Measurements from ENCODE around the gene SCNN1A.
A peak's percentile ranks its signal among the peaks of the same experiment; 100 is the strongest.
"Not testable (repeated sequence)": the region's sequence is repeated elsewhere in the genome, so short reads cannot be mapped to it uniquely, and the experiment has no call there.

SCNN1A gene

DNA sequence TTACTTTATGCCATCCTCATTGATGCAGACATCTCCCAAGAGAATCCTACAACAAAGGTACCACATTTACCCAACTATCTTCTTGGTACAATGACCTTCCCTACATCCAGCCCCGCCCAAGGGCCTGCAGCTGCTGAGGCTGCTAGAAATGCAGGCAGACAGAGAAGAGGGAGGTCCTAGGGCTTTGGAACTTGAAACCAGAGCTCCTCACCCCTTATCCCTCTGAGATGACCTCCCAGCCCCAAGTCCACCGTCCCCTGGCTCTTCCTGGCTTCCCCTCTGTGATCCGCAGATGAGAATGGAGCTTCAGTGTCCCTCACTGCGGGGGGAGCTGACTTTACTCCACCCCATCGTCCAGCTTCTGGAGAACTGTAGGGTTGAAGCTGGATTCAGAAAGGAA lies 31.8 kb downstream of the SCNN1A start:
- Histone ChIP-seq H3K27me3 (ENCODE audit: insufficient read depth, low read length) (no peaks in the 10 kb centered on the region), H3K4me1 (ENCODE audit: insufficient read depth, low read length) (peaks cover 30% of the 10 kb centered on the region), H3K9me3 (ENCODE audit: low read length) (no peaks in the 10 kb centered on the region), H3K36me3 (ENCODE audit: insufficient read depth, low read length) (peaks cover 3% of the 10 kb centered on the region), H2AFZ (ENCODE audit: low read depth, low read length) (no peak overlapping the region), H3K4me3 (ENCODE audit: low read length) (no peak overlapping the region)

DNA sequence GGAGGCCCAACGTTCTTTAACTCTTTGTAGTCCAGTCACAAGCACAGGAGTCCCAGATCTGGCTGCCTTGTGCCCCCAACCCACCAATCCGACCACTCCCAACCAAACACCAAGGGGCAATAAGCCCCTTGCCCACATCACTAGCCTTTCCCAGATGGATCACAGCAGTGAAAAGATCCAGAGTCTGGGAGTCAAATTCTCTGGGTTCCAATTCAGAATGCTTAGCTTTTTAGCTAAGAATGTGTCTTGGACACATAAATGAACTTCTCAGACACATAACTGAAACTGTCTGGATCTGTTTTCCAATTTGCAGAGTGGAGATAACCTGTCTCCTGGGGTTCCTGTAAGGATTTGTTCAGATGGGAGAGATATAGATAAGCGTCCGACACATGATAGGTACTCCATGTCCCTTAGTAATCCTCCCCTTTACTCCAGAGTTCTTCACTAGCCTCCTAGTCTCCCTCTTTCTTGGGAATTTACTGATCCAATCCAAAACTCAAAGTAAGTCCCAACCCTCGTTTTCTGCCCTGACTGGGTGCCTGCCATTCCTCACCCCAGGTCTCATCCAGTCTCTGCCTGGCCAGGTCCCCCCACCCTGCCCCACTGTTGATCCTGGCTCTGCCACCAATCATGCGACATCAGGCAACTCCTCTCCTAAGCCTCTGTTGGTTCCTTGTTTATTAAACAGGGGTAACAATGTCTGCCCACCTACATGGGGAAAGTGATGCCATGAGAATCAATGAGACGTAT lies 33.0 kb downstream of the SCNN1A start:
- peak overlapping the region; percentile 66 for H2AFZ ChIP-seq (ENCODE audit: low read depth, low read length)
- H3K4me1 ChIP-seq (ENCODE audit: insufficient read depth, low read length) = peaks cover 41% of the 10 kb centered on the region
- peaks cover 3% of the 10 kb centered on the region for H3K36me3 ChIP-seq (ENCODE audit: insufficient read depth, low read length)
- H3K4me3 ChIP-seq (ENCODE audit: low read length) = peak overlapping the region; percentile 78
- no peaks in the 10 kb centered on the region for H3K27me3 ChIP-seq (ENCODE audit: insufficient read depth, low read length)
- H3K9me3 ChIP-seq (ENCODE audit: low read length) = no peaks in the 10 kb centered on the region

DNA sequence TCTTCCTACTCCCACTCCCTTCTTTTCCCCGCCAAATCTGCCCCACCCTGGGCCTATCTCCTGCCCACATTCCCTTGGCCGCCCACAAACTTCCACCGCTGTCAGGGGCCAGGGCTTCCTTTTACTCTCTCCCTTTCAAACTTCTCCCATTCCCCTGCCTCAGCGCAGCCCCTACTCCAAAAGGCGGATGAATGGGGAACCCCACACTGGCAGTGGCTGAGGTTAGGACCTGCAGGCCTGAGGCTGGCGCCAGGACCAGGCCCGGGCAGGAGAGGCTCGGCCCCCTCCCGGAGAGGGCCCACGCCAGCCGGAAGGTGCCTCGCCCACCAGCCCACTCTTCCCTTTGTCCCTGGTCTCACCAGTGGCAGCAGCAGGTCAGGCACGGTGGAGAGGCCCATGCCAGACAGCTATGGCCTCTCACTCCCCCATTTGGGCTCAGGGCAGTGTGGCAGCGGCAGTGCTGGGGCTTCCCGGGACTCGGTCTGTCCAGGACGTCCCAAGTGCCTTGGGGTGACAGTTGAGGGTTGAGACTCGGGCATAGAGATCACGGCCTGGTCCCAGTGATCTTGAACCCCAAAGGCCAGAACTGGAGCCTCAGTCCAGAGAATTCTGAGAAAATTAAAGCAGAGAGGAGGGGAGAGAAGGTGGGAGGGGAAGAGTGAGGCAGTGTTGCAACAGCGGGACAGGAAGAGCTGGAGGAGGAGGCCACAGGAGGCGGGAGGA lies 33.8 kb downstream of the SCNN1A start, which contains the start of gene TNFRSF1A:
TNFRSF1A (minus strand) TSS at position 660 of the 723 bp plus-strand sequence; CDS start at position 398, 262 bp downstream.
- H3K4me1 ChIP-seq (ENCODE audit: insufficient read depth, low read length) = peaks cover 48% of the 10 kb centered on the region
- peaks cover 3% of the 10 kb centered on the region for H3K36me3 ChIP-seq (ENCODE audit: insufficient read depth, low read length)
- H3K27me3 ChIP-seq (ENCODE audit: insufficient read depth, low read length) = no peaks in the 10 kb centered on the region
- H3K9me3 ChIP-seq (ENCODE audit: low read length) = no peaks in the 10 kb centered on the region
- peak within 1 kb of the TSS; percentile 78 for H3K4me3 ChIP-seq (ENCODE audit: low read length)
- peak within 1 kb of the TSS; percentile 66 for H2AFZ ChIP-seq (ENCODE audit: low read depth, low read length)

DNA sequence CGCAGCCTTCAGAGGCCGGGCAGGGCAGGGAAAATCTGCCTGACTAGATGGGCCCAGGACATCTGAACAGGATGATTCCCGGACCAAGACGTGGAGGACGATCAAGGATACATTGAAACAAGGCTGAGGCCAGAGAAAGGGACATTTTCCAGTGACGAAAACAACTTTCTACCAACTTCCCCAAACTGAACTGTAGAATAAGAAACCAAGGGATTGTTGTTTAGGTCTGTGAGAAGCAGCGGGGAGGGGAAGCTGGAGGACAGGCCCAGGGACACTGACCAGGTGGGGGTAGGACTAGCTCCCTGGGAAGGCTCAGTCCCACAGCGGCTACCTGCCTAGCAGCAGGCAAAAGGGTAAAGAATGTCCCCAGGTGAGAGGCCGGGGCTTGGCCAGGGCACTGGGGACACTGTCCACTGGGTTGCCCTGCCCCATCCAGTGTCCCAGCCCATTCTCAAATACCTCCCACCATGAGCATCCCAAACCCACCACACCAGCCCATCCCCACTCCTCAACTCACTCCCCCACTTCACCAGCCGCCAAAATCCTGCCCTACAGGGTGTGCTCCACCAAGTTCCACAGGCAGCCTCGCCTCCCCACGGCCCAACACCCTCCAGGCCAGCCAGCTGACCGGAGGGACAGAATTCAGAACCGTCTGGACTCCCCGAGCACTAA lies 34.5 kb downstream of the SCNN1A start:
- Histone ChIP-seq H3K9me3 (ENCODE audit: low read length) (no peaks in the 10 kb centered on the region), H3K4me1 (ENCODE audit: insufficient read depth, low read length) (peaks cover 51% of the 10 kb centered on the region), H3K4me3 (ENCODE audit: low read length) (peak overlapping the region; percentile 78)

DNA sequence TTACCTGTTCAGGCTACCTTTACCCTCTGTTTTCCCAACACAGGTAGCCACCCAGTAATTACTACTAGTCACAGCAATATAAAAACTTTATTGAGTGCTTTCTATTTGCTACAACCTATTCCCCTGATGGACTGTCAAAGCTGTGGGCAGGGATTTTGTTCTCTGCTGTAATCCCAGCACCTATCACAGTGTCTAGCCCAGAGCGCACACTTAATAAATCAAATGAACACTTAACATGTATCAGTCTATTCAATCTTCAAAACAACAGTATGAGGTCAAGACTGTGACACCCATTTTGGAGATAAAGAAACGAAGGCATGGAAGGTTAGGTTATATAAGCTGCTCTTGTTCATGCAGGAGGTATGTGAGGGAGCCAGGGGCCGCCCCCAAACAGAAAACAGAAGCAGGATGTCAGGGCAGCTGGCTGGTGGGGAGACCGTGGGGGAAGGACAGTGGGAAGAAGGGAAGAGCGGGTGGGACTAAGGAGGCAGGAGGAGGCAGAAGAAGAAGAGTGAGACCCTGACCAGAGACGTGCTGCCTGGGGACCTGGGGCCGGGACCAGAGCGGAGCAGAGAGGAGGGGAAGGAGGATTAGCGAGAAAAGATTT lies 35.2 kb downstream of the SCNN1A start:
- peaks cover 59% of the 10 kb centered on the region for H3K4me1 ChIP-seq (ENCODE audit: insufficient read depth, low read length)
- H3K27me3 ChIP-seq (ENCODE audit: insufficient read depth, low read length) = no peaks in the 10 kb centered on the region
- H2AFZ ChIP-seq (ENCODE audit: low read depth, low read length) = no peak overlapping the region
- H3K4me3 ChIP-seq (ENCODE audit: low read length) = peak overlapping the region; percentile 78
- H3K36me3 ChIP-seq (ENCODE audit: insufficient read depth, low read length) = peaks cover 3% of the 10 kb centered on the region
- H3K9me3 ChIP-seq (ENCODE audit: low read length) = no peaks in the 10 kb centered on the region

More for the DNA sequence above, 34.5 kb downstream of the SCNN1A start:
- no peaks in the 10 kb centered on the region for H3K27me3 ChIP-seq (ENCODE audit: insufficient read depth, low read length)
- no peak overlapping the region for H2AFZ ChIP-seq (ENCODE audit: low read depth, low read length)
- peaks cover 3% of the 10 kb centered on the region for H3K36me3 ChIP-seq (ENCODE audit: insufficient read depth, low read length)

DNA sequence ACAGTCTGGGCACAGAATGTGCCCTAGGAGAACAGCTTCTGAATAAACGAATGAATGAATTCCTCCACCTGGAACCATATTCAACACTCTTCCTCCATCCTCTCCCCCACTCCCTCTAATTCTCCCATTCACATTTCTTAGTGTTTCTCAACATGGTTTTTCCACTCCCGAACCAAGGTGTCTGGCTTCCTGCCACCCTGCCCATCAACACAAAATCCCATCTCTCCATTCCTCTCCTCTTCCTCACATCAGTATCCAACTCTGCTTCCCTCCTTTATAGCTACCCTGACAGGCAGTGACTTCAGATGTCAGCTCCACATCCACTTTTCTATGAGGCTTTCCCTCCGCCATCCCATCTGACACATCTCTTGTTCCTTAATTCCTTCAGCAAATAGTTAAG lies 36.4 kb downstream of the SCNN1A start:
- H3K4me1 ChIP-seq (ENCODE audit: insufficient read depth, low read length) = peaks cover 67% of the 10 kb centered on the region
- H2AFZ ChIP-seq (ENCODE audit: low read depth, low read length) = no peak overlapping the region
- peaks cover 13% of the 10 kb centered on the region for H3K36me3 ChIP-seq (ENCODE audit: insufficient read depth, low read length)
- H3K4me3 ChIP-seq (ENCODE audit: low read length) = peak overlapping the region; percentile 78
- no peaks in the 10 kb centered on the region for H3K9me3 ChIP-seq (ENCODE audit: low read length)
- no peaks in the 10 kb centered on the region for H3K27me3 ChIP-seq (ENCODE audit: insufficient read depth, low read length)

DNA sequence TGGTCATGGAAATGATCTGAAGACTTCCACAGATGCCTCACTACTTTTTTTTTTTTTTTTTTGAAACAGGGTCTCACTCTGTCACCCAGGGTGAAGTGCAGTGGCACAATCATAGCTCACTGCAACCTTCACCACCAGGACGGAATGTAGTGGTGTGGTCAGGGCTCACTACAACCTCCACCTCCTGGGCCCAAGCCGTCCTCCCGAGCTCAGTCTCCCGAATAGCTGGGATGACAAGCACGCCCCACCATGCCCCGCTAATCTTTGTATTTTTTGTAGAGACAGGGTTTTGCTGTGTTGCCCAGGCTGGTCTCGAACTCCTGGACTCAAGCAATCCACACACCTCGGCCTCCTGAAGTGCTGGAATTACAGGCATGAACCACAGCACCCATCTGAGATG lies 36.8 kb downstream of the SCNN1A start:
- not testable (repeated sequence) for H3K9me3 ChIP-seq (ENCODE audit: low read length); H2AFZ ChIP-seq (ENCODE audit: low read depth, low read length); H3K27me3 ChIP-seq (ENCODE audit: insufficient read depth, low read length); H3K4me3 ChIP-seq (ENCODE audit: low read length)
- peaks cover 17% of the 10 kb centered on the region for H3K36me3 ChIP-seq (ENCODE audit: insufficient read depth, low read length)
- peaks cover 67% of the 10 kb centered on the region for H3K4me1 ChIP-seq (ENCODE audit: insufficient read depth, low read length)

DNA sequence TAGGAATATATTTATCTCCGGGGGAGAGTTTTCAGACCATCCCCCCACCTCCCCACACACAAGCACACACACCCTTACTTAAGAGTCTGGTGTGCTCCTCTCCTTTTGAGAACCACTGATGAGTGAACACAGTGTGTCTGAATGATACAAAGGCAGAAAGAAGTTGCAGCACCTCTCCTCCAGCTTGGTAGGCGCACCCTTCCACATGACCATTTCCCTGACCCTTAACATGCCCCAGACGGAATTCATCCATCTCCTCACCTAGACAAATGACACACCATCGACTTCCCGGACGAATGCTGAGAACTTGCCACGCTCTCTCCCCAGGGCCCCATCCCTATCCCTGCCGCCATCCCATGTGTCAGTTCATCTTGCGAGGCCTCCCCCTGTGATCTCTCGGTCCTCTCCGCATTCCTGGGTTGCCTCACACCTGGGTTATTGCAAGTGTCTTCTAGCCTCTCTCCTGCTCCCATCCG lies 37.4 kb downstream of the SCNN1A start:
- H3K4me1 ChIP-seq (ENCODE audit: insufficient read depth, low read length) = peaks cover 67% of the 10 kb centered on the region
- H3K9me3 ChIP-seq (ENCODE audit: low read length) = no peaks in the 10 kb centered on the region
- H3K36me3 ChIP-seq (ENCODE audit: insufficient read depth, low read length) = peaks cover 22% of the 10 kb centered on the region
- H2AFZ ChIP-seq (ENCODE audit: low read depth, low read length) = no peak overlapping the region
- H3K4me3 ChIP-seq (ENCODE audit: low read length) = no peak overlapping the region
- no peaks in the 10 kb centered on the region for H3K27me3 ChIP-seq (ENCODE audit: insufficient read depth, low read length)

DNA sequence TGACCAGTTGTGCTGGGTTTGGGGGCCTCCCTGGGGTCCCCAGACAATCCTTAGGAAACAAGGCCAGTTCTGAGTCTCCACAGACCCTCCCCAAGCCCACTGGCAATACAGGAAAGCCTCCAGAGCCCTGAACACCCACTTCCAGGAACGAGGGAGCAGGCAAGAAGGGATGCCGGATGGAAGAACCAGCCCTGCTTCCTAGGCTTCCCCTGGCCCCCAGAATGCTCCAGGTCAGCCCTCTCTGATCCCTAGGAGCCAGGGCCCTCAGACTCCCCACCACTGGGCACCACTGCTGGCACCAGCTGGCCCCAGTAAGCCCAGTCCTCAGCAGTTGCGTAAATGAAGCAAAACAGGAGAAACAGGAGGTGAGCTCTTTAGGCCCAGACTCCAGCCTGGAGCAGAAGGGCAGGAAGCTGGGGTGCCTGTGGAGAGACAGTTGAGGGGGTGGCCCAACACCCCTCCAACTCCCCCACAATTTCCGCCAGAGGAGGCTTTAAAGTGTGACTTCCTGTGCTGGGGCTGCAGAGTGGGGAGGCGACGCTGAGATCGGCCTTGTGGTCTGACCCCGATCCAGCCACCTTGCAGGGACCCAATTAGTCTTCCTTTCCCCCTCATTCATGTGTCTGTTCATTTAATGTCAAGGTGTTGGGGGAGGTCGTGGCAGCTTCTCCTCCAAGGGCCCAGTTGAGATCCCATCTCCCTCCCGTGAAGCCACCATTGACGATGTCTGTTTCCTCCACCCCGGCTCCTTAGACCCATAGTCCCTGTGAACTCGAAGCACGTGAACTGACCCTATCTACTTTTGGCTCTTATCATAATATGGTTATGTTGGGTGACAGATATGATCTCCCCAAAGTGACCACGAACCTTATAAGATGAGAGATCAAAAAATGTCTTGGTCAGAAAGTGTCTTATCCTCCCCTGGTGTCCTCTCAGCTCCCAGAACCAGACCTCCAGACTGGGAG lies 38.2 kb downstream of the SCNN1A start:
- no peak overlapping the region for H2AFZ ChIP-seq (ENCODE audit: low read depth, low read length)
- peaks cover 30% of the 10 kb centered on the region for H3K36me3 ChIP-seq (ENCODE audit: insufficient read depth, low read length)
- no peaks in the 10 kb centered on the region for H3K27me3 ChIP-seq (ENCODE audit: insufficient read depth, low read length)
- H3K4me1 ChIP-seq (ENCODE audit: insufficient read depth, low read length) = peaks cover 62% of the 10 kb centered on the region
- peak overlapping the region; percentile 31 for H3K4me3 ChIP-seq (ENCODE audit: low read length)
- H3K9me3 ChIP-seq (ENCODE audit: low read length) = no peaks in the 10 kb centered on the region

DNA sequence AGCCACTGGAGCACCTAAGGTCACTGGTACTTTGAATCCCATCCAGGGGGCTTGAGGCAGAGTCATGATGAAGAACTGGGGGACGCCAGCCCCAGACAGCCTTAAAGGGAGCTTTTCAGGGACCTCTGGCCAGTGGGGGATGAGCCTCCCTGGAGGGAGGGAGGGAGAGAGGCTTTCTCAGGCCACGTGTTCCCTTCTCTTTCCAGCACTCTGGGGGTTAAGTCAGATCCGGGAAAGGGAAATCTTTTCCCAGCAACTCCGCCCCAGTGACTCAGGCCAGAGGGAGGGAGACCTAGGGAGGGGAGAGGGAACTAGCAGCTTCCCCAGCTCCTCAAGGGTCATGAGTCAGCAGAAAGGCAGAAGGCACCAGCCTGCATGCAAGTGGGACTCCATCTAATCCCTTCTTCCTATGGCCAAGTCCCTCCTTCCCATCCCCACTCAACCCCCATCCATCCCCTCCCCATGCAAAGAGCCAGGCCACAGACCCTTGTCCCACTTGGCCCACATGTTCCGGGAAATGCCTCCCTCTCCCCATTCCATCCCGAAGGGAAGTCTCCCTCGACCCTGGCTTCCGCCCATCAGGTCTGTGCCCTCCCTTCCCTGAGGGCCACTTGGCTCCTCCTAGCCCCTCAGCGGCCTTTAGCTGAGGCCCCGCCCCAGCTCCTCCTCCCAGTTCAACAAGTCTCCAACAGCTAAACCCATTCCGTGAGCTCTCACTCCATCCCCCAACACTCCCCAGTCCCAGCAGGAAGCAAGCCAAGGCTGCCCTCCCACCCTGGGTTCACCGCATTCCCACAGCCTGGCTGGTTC lies 39.1 kb downstream of the SCNN1A start:
- Histone ChIP-seq H3K4me3 (ENCODE audit: low read length) (peak overlapping the region; percentile 31), H3K4me1 (ENCODE audit: insufficient read depth, low read length) (peaks cover 60% of the 10 kb centered on the region), H3K9me3 (ENCODE audit: low read length) (no peaks in the 10 kb centered on the region), H3K27me3 (ENCODE audit: insufficient read depth, low read length) (no peaks in the 10 kb centered on the region), H2AFZ (ENCODE audit: low read depth, low read length) (no peak overlapping the region), H3K36me3 (ENCODE audit: insufficient read depth, low read length) (peaks cover 37% of the 10 kb centered on the region)

DNA sequence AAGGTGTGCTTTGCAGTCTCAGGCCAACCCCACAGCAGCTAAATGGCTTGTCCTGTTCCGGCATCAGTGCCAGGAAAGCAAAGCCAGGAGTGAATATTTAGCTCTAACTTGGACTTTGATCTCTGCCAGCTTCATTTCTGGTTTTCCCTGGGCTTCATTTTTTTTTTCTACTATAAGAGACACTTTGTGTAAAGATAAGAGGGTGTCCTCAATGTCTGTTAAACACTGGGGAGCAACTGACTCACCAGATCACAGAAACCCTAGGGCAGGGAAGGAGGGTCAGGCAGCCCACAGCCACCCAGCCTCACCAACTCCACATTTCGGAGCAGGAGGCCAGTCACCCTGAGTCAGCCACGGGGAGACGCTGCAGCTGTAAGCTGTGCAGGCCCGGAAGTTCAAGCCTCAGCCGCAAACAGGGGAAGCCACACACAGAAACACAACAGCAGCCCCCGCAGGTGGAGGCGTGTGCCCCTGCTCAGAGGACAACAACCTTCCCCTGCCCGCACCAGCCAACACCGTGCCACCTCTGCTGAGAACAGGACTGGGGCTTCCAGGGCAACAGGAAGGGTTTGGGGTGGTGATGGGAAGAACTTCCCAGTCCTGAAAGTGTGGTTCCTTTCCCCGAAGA lies 39.8 kb downstream of the SCNN1A start:
- no peaks in the 10 kb centered on the region for H3K27me3 ChIP-seq (ENCODE audit: insufficient read depth, low read length)
- H3K4me3 ChIP-seq (ENCODE audit: low read length) = peak overlapping the region; percentile 31
- H3K9me3 ChIP-seq (ENCODE audit: low read length) = no peaks in the 10 kb centered on the region
- H3K4me1 ChIP-seq (ENCODE audit: insufficient read depth, low read length) = peaks cover 57% of the 10 kb centered on the region
- no peak overlapping the region for H2AFZ ChIP-seq (ENCODE audit: low read depth, low read length)
- H3K36me3 ChIP-seq (ENCODE audit: insufficient read depth, low read length) = peaks cover 45% of the 10 kb centered on the region

All from neuron (in vitro differentiated cells).